ENCODE data around the gene MAML3. TPM values are rescaled to one million over a fixed set of nuclear protein-coding genes. Genes with fewer than 3 reads are reported as not detected.

Gene MAML3
- polyA plus RNA-seq, 6 donors from 2014 or later, result 0.37 to 2.7 (median 1.1) TPM

DNA sequence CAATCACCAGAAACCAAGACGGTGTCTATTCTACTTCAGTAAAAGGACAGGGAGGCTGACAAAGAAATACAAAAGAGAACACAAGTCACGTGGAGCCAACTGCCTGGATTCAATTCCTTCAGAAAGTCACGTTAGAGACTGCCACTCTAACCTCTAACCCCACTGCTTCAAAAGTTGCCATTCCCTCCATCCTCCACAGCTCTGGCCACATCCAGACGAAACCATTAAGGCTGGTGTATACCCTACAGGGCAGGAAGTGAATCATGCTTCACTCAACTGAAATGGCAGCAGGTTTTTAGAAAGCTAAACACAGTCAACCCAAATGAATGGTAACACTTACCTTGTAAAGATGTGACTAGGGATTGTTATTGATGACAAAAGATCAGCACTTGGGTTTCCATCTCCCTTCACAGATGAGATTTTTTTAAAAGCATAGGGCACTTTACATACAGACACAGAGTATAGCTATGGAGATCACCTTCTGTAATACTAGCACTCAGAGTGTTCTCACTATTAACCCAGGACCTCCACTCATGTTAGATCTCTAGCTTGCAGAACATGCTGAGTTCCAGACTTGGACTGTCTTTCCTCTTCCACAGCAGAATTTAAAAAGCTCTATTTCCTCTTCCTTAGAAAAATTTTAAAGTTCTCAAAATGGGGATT, 37.4 kb downstream of the MAML3 start:
- peak overlapping the region in 1 of 6 donors; percentile 63 for H3K27ac Mint-ChIP-seq
- peak overlapping the region in 1 of 8 donors; percentile 8 for H3K4me3 Mint-ChIP-seq
- no peaks in the 10 kb centered on the region for H3K9me3 Mint-ChIP-seq
- H3K4me1 Mint-ChIP-seq, result peaks cover 30 to 34% (median 32%) of the 10 kb centered on the region in 3 donors
- ATAC-seq (ENCODE audit: low read depth in 2 of 2), result peak; percentile 50
- peaks cover 0 to 5% of the 10 kb centered on the region in 2 donors for H3K36me3 Mint-ChIP-seq
- no peak for DNase-seq
- no peaks in the 10 kb centered on the region for H3K27me3 Mint-ChIP-seq

DNA sequence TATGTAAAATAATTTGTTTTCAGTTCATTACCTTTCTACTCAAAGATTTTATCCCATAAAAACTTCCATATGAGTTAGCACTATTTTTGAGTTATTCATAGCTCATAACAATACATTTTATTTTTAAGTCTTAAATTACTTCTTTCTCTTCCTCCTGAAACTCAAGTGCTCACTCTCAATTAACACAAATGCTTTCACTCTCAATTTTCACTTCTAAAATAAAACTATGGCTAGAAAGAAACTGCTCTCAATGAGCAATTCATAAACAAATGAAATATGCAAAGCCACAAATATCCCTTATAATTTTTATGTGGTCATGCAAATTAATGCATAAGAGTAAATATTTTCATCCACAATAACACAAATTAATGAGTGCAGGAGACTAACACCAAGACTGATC, 38.8 kb downstream of the MAML3 start:
- Mint-ChIP-seq H3K4me1 (peaks cover 30 to 34% (median 32%) of the 10 kb centered on the region in 3 donors), H3K27me3 (no peaks in the 10 kb centered on the region), H3K27ac (no peak overlapping the region), H3K9me3 (no peaks in the 10 kb centered on the region), H3K36me3 (no peaks in the 10 kb centered on the region), H3K4me3 (peak overlapping the region in 4 of 8 donors; percentile 10 to 29 (median 18))
- DNase-seq (no peak), ATAC-seq (ENCODE audit: low read depth in 2 of 2) (no peak)

DNA sequence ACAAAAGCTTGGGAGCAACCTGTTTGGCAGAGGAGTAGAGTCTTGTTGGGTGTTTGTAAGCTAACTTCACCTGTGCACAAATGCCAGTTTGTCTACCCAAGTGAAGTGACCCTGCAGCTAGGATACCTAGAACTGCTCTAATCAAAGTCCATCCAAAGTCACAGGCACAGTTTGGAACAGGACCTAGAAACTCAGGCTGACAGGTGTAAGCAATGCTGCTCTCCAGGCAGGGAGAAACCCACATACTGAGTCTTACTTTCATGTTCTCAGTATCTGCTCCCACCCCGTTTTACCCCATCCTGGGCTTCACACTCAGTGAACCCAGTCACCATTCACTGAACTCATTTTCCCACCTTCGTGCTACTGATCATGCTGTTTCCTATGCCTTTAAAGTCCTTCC, 40.3 kb downstream of the MAML3 start:
- Mint-ChIP-seq H3K4me3 (peak overlapping the region in 1 of 8 donors; percentile 8), H3K27me3 (peaks cover 0 to 3% (median 0%) of the 10 kb centered on the region in 3 donors), H3K27ac (no peak overlapping the region), H3K9me3 (no peaks in the 10 kb centered on the region), H3K36me3 (no peaks in the 10 kb centered on the region), H3K4me1 (peaks cover 30 to 37% (median 34%) of the 10 kb centered on the region in 3 donors)
- DNase-seq (no peak), ATAC-seq (ENCODE audit: low read depth in 2 of 2) (no peak)

DNA sequence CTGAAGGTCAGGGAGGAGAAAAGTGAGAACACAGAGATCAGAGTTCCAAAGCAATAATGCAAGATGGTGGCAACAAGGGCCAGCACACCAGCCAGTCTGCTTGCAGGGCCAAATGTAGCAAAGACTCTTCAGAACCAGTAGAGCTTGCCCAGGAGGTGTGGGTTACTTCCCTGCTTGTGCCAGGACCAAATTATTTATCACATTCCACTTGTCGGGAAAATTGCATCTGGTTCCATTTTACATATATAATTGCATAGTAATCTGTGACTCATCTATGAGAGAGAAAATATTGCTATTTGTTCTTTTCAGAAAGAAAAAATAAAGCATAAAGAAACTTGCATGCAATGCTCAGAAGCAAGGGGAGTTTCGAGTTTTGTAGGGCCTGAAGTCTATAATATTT, 41.4 kb downstream of the MAML3 start:
- peaks cover 36 to 45% (median 41%) of the 10 kb centered on the region in 3 donors for H3K4me1 Mint-ChIP-seq
- no peaks in the 10 kb centered on the region for H3K36me3 Mint-ChIP-seq
- DNase-seq, result no peak
- no peaks in the 10 kb centered on the region for H3K9me3 Mint-ChIP-seq
- peaks cover 0 to 3% (median 0%) of the 10 kb centered on the region in 3 donors for H3K27me3 Mint-ChIP-seq
- H3K27ac Mint-ChIP-seq, result no peak overlapping the region
- ATAC-seq (ENCODE audit: low read depth in 2 of 2), result no peak
- H3K4me3 Mint-ChIP-seq, result peak overlapping the region in 1 of 8 donors; percentile 13

DNA sequence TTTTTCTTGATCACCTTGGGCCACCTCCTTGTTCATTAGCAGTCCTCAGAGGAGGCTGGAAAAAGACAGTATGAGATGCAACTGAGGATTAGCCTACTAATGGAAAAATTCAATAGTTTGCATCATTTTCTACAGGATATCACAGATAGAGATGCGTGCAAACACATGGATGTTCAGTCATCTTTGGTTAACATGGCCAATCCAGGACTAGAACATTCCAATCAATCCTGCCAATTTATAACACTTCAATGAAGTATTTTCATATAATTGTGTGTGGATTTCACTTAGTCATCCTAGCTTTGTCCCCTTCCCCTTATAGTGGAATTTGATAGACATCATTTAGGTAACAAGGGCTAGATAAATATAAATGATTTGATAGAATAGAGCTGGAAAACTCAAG, 42.7 kb downstream of the MAML3 start:
- Mint-ChIP-seq H3K27me3 (peaks cover 0 to 4% (median 0%) of the 10 kb centered on the region in 3 donors), H3K4me3 (no peak overlapping the region), H3K9me3 (no peaks in the 10 kb centered on the region), H3K27ac (no peak overlapping the region), H3K36me3 (no peaks in the 10 kb centered on the region), H3K4me1 (peaks cover 28 to 38% (median 35%) of the 10 kb centered on the region in 3 donors)
- ATAC-seq (ENCODE audit: low read depth in 2 of 2), result no peak
- DNase-seq, result no peak

DNA sequence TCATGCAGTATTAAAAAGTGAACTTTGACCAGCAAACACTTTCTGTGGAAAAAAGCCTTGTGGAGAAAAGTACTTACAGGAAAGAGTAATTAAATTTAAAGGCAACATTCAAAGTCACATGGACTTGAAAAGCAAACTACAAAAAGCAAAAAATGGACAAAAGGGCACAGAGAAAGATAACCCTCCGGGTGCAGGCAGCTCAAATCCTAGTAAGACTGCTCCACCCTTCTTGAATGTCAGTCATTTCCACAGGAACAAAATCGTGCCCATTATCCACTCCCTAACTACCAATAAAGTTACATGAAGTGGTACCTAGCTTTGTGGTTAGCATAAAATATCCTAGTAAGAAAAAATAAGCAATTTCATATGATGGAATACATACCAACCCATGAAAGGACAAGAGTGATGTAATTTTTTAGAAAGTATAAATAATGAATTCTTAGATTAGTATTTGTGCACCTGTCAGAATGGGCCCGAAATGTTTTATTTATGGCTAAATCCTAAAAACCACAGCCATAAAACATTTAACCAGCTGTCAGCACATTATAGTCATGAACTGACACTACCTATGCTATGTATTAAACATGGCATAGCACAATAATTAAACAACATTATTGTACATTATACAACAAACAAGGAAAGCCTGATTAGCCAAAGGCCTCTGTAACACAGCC, 43.3 kb downstream of the MAML3 start:
- Mint-ChIP-seq H3K36me3 (no peaks in the 10 kb centered on the region), H3K4me3 (no peak overlapping the region), H3K9me3 (no peaks in the 10 kb centered on the region), H3K27me3 (peaks cover 0 to 7% (median 0%) of the 10 kb centered on the region in 3 donors), H3K27ac (no peak overlapping the region), H3K4me1 (peaks cover 26 to 35% (median 32%) of the 10 kb centered on the region in 3 donors)
- DNase-seq (no peak), ATAC-seq (ENCODE audit: low read depth in 2 of 2) (no peak)

DNA sequence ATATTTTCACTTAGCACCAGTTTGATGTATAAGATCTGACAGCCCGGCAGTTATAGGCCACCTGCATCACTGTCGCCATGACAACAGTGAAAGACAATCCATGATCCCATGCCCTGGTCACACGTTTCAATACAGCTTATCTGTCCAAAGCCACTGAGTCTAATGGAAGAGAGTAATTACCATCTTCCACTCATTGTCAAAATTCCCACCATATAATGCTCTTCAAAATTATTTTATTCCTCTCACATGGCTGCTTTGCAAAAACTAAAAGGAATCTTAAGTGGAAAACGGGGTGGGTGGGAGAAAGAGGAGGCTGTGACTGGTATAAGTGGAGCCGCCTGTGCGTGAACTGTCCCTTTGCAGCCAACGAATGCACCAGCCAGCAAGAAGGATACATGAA, 44.2 kb downstream of the MAML3 start:
- Mint-ChIP-seq H3K4me3 (no peak overlapping the region), H3K4me1 (peaks cover 19 to 26% (median 24%) of the 10 kb centered on the region in 3 donors), H3K9me3 (no peaks in the 10 kb centered on the region), H3K27me3 (peaks cover 0 to 7% (median 0%) of the 10 kb centered on the region in 3 donors), H3K27ac (no peak overlapping the region), H3K36me3 (no peaks in the 10 kb centered on the region)
- ATAC-seq (ENCODE audit: low read depth in 2 of 2) (no peak), DNase-seq (no peak)

- no peak for DNase-seq
- no peaks in the 10 kb centered on the region for H3K36me3 Mint-ChIP-seq
- no peak overlapping the region for H3K27ac Mint-ChIP-seq
Observed at GRCh38 chr4:140109292-140109691, 44.7 kb downstream of the MAML3 start.

GRCh38 chr4:140108713-140109230, 45.2 kb downstream of the MAML3 start:
- Mint-ChIP-seq H3K36me3 (no peaks in the 10 kb centered on the region), H3K27ac (peak overlapping the region in 1 of 6 donors; percentile 25), H3K27me3 (peaks cover 0 to 7% (median 0%) of the 10 kb centered on the region in 3 donors), H3K9me3 (no peaks in the 10 kb centered on the region), H3K4me3 (no peak overlapping the region), H3K4me1 (peaks cover 15 to 19% (median 18%) of the 10 kb centered on the region in 3 donors)
- DNase-seq, result no peak
- no peak for ATAC-seq (ENCODE audit: low read depth in 2 of 2)

More at GRCh38 chr4:140109292-140109691, 44.7 kb downstream of the MAML3 start:
- peaks cover 0 to 7% (median 0%) of the 10 kb centered on the region in 3 donors for H3K27me3 Mint-ChIP-seq
- no peak for ATAC-seq (ENCODE audit: low read depth in 2 of 2)
- no peaks in the 10 kb centered on the region for H3K9me3 Mint-ChIP-seq
- H3K4me1 Mint-ChIP-seq, result peaks cover 19 to 23% (median 20%) of the 10 kb centered on the region in 3 donors
- peak overlapping the region in 1 of 8 donors; percentile 3 for H3K4me3 Mint-ChIP-seq

DNA sequence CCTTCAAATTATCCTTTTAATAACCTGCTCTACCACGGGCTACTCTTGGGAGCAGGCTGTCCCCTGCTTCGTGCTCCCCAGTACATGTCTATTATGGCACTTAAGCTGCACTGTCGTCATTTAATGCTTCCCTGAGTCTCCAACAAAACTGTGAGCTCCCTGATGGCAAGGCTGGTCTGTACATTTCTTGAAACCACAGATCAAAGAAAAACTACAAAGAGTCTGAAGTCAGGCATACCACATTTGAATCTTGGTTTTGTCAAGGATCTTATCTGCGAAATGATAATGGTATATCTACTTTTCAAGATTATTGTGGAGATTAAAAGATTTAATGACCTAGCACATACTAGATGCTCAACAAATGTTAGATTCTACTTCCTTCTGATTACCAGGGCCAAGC, 45.7 kb downstream of the MAML3 start:
- no peak for ATAC-seq (ENCODE audit: low read depth in 2 of 2)
- DNase-seq, result no peak
- peak overlapping the region in 1 of 6 donors; percentile 25 for H3K27ac Mint-ChIP-seq
- H3K27me3 Mint-ChIP-seq, result peaks cover 0 to 7% (median 0%) of the 10 kb centered on the region in 3 donors
- peak overlapping the region in 1 of 8 donors; percentile 48 for H3K4me3 Mint-ChIP-seq
- no peaks in the 10 kb centered on the region for H3K36me3 Mint-ChIP-seq
- H3K4me1 Mint-ChIP-seq, result peaks cover 14 to 19% (median 15%) of the 10 kb centered on the region in 3 donors
- no peaks in the 10 kb centered on the region for H3K9me3 Mint-ChIP-seq

- peaks cover 0 to 7% (median 0%) of the 10 kb centered on the region in 7 donors for H3K9me3 Mint-ChIP-seq
- no peak overlapping the region for H3K27ac Mint-ChIP-seq
- DNase-seq (no peak), ATAC-seq (ENCODE audit: low read depth in 2 of 2) (no peak)
- peaks cover 10 to 19% (median 15%) of the 10 kb centered on the region in 3 donors for H3K4me1 Mint-ChIP-seq
- H3K27me3 Mint-ChIP-seq, result peaks cover 0 to 7% (median 0%) of the 10 kb centered on the region in 3 donors
- peaks cover 6 to 8% of the 10 kb centered on the region in 2 donors for H3K36me3 Mint-ChIP-seq
- no peak overlapping the region for H3K4me3 Mint-ChIP-seq
Observed at GRCh38 chr4:140106289-140106844, 47.6 kb downstream of the MAML3 start.

- no peak overlapping the region for H3K4me3 Mint-ChIP-seq
- ATAC-seq (ENCODE audit: low read depth in 2 of 2) (no peak), DNase-seq (no peak)
- peaks cover 0 to 7% (median 0%) of the 10 kb centered on the region in 7 donors for H3K9me3 Mint-ChIP-seq
- H3K36me3 Mint-ChIP-seq, result peaks cover 6 to 8% of the 10 kb centered on the region in 2 donors
- peaks cover 11 to 23% (median 15%) of the 10 kb centered on the region in 3 donors for H3K4me1 Mint-ChIP-seq
- no peak overlapping the region for H3K27ac Mint-ChIP-seq
- peaks cover 0 to 7% (median 0%) of the 10 kb centered on the region in 3 donors for H3K27me3 Mint-ChIP-seq
Observed at GRCh38 chr4:140105436-140105835, 48.5 kb downstream of the MAML3 start.

- Mint-ChIP-seq H3K36me3 (peaks cover 6 to 8% of the 10 kb centered on the region in 2 donors), H3K9me3 (peaks cover 0 to 7% (median 0%) of the 10 kb centered on the region in 7 donors), H3K4me1 (peaks cover 23 to 35% (median 27%) of the 10 kb centered on the region in 3 donors), H3K27me3 (peaks cover 0 to 4% (median 0%) of the 10 kb centered on the region in 3 donors), H3K4me3 (peak overlapping the region in 1 of 8 donors; percentile 66), H3K27ac (peak overlapping the region in 1 of 6 donors; percentile 81)
- DNase-seq, result no peak
- peak; percentile 53 to 58 for ATAC-seq (ENCODE audit: low read depth in 2 of 2)
Observed at GRCh38 chr4:140103676-140104075, 50.3 kb downstream of the MAML3 start.
